Left ventricle myocardium inferior (tissue), 1 donor: Measurements from ENCODE around the gene FXR1. TPM values are rescaled to one million over a fixed set of nuclear protein-coding genes. Genes with fewer than 3 reads are reported as not detected.
"Not testable (repeated sequence)": the region's sequence is repeated elsewhere in the genome, so short reads cannot be mapped to it uniquely, and the experiment has no call there.

Source experiments
- DNase-seq: peaks from one replicate; pipeline ENCODE4 v3.0.0-alpha.2; 2020
- H3K27ac ChIP-seq: fragments of 200-600 bp; replicated peaks from 2 replicates; pipeline ENCODE4 v1.8.0; 2021
- H3K27me3 ChIP-seq: fragments of 200-600 bp; 2 replicates; pipeline ENCODE4 v1.8.0; 2021; ENCODE audit warnings: low read depth
- H3K36me3 ChIP-seq: fragments of 200-600 bp; 2 replicates; pipeline ENCODE4 v1.8.0; 2021
- H3K4me1 ChIP-seq: fragments of 200-600 bp; 2 replicates; pipeline ENCODE4 v1.8.0; 2021
- H3K4me3 ChIP-seq: fragments of 200-600 bp; 2 replicates; pipeline ENCODE4 v1.8.0; 2021; ENCODE audit warnings: mild to moderate bottlenecking, moderate library complexity
- H3K9me3 ChIP-seq: fragments of 200-600 bp; replicated peaks from 2 replicates; pipeline ENCODE4 v1.8.0; 2021
- CTCF ChIP-seq: fragments of 200-600 bp; IDR thresholded peaks from 2 replicates; pipeline ENCODE4 v1.8.0; 2021; ENCODE audit warnings: antibody characterized with exemption, mild to moderate bottlenecking, borderline replicate concordance
- intact Hi-C: fragments of 100-400 bp; cut with micrococcal nuclease; formaldehyde crosslinking; loops from one replicate; pipeline ENCODE4 v1.11.0; 2022
- total RNA-seq: library from RNA; stranded (reverse); fragmentation: NEBNext Ultra II Directional; extraction: Animal tissue kit (Norgen Biotek cat#: 25700); gene quantifications from one replicate; pipeline ENCODE4 v1.2.1, GENCODE V29; 2021
- donor health status: DM: no; HTN: yes; CAD: no; lungs with severe emphysema.

FXR1 gene
- total RNA-seq, 1 donor from 2014 or later, result 276 TPM

- no peak for DNase-seq
- Histone ChIP-seq H3K36me3 (peaks cover 71% of the 10 kb centered on the region), H3K4me3 (no peak overlapping the region), H3K27me3 (no peaks in the 10 kb centered on the region), H3K4me1 (peaks cover 58% of the 10 kb centered on the region), H3K9me3 (no peaks in the 10 kb centered on the region), H3K27ac (peak overlapping the region; percentile 73)
- intact Hi-C loops, result no loop called here
- TF ChIP-seq CTCF, result no peak
Observed at GRCh38 chr3:180981912-180982311, 69.4 kb downstream of the FXR1 start.

GRCh38 chr3:180983136-180983535 is 70.7 kb downstream of the FXR1 start:
- H3K4me1 ChIP-seq, result peaks cover 60% of the 10 kb centered on the region

GRCh38 chr3:180986366-180986765 is 73.9 kb downstream of the FXR1 start:
- H3K27me3 ChIP-seq, DNase-seq, H3K27ac ChIP-seq, H3K9me3 ChIP-seq, intact Hi-C loops, H3K4me3 ChIP-seq: not testable (repeated sequence)
- Histone ChIP-seq H3K4me1 (peaks cover 57% of the 10 kb centered on the region), H3K36me3 (peaks cover 59% of the 10 kb centered on the region)

More at GRCh38 chr3:180983136-180983535, 70.7 kb downstream of the FXR1 start:
- no peak for TF ChIP-seq CTCF
- H3K27ac ChIP-seq, result peak overlapping the region; percentile 73
- no peak overlapping the region for H3K4me3 ChIP-seq
- H3K36me3 ChIP-seq, result peaks cover 71% of the 10 kb centered on the region
- no peaks in the 10 kb centered on the region for H3K27me3 ChIP-seq
- intact Hi-C loops, result no loop called here
- no peaks in the 10 kb centered on the region for H3K9me3 ChIP-seq
- no peak for DNase-seq

GRCh38 chr3:180987344-180987743 is 74.9 kb downstream of the FXR1 start:
- no peak overlapping the region for H3K27ac ChIP-seq
- peaks cover 52% of the 10 kb centered on the region for H3K36me3 ChIP-seq
- H3K27me3 ChIP-seq, result no peaks in the 10 kb centered on the region
- H3K4me3 ChIP-seq, result peak overlapping the region; percentile 86
- DNase-seq, result no peak
- H3K9me3 ChIP-seq, result no peaks in the 10 kb centered on the region
- intact Hi-C loops, result no loop called here
- no peak for TF ChIP-seq CTCF
- H3K4me1 ChIP-seq, result peaks cover 47% of the 10 kb centered on the region

- intact Hi-C loops, result no loop called here
- DNase-seq, result peak; percentile 87
- Histone ChIP-seq H3K27me3 (no peaks in the 10 kb centered on the region), H3K36me3 (peaks cover 35% of the 10 kb centered on the region), H3K4me3 (peak within 1 kb of the TSS; percentile 86), H3K9me3 (no peaks in the 10 kb centered on the region), H3K27ac (peak within 1 kb of the TSS; percentile 91), H3K4me1 (peaks cover 38% of the 10 kb centered on the region)
- no peak for TF ChIP-seq CTCF
Observed at GRCh38 chr3:180989291-180990163, 77.1 kb downstream of the FXR1 start, which contains the start of gene DNAJC19. Gene DNAJC19 (minus strand): TSS chr3:180989736. CDS start chr3:180989602, 134 bp downstream.

- DNase-seq, result no peak
- peaks cover 26% of the 10 kb centered on the region for H3K36me3 ChIP-seq
- peaks cover 38% of the 10 kb centered on the region for H3K4me1 ChIP-seq
- H3K27ac ChIP-seq, result peak overlapping the region; percentile 91
- H3K27me3 ChIP-seq, result no peaks in the 10 kb centered on the region
- no peak for TF ChIP-seq CTCF
- H3K4me3 ChIP-seq, result peak overlapping the region; percentile 86
- H3K9me3 ChIP-seq, result no peaks in the 10 kb centered on the region
- intact Hi-C loops, result no loop called here
Observed at GRCh38 chr3:180990505-180990904, 78.0 kb downstream of the FXR1 start.
